SK-N-MC (cell line): ENCODE measurements around the gene RSPH6A.

Experiments
- EZH2 ChIP-seq: fragments of 200-600 bp; sonication (generic); IDR thresholded peaks from one replicate; pipeline ENCODE4 v1.6.1; 2017; ENCODE audit warnings: antibody characterized with exemption
- FOXP2 ChIP-seq: optimal IDR thresholded peaks from 2 replicates; pipeline ENCODE3; 2011; ENCODE audit warnings: mild to moderate bottlenecking, moderate library complexity; ENCODE audit not compliant: insufficient read depth; ENCODE audit errors: extremely low read length, control extremely low read depth
- POLR2AphosphoS5 ChIP-seq: IDR thresholded peaks from 2 replicates; pipeline ENCODE4 v1.6.1; 2012; ENCODE audit warnings: mild to moderate bottlenecking, low read depth, low read length, borderline replicate concordance

- TF ChIP-seq EZH2 (no peak), POLR2AphosphoS5 (no peak), FOXP2 (no peak)
Measured at GRCh38 chr19:45824041-45824471, 8.9 kb upstream of the RSPH6A start.
